Astrocyte (in vitro differentiated cells and primary cell): ENCODE data around the gene MED13L. TPM values are rescaled to one million over a fixed set of nuclear protein-coding genes. Genes with fewer than 3 reads are reported as not detected.

ENCODE experiments used
- DNase-seq: peaks from one replicate; pipeline ENCODE4 v3.0.0-alpha.2; 2010; ENCODE audit warnings: low read depth
- FAIRE-seq: peaks from 2 replicates; lab custom pipeline; 2011; peaks lifted over from hg19 to GRCh38; lab: Jason Lieb, UNC
- H2AFZ ChIP-seq: 2 replicates; pipeline ENCODE4 v1.6.0; 2012; ENCODE audit warnings: low read depth, low read length, inconsistent platforms
- H3K27ac ChIP-seq: 2 replicates; pipeline ENCODE4 v1.5.1; 2011; ENCODE audit warnings: low read depth, low read length, inconsistent platforms
- H3K27me3 ChIP-seq: 2 replicates; pipeline ENCODE4 v1.6.0; 2011; ENCODE audit warnings: low read length, inconsistent platforms; ENCODE audit not compliant: insufficient read depth
- H3K36me3 ChIP-seq: 2 replicates; pipeline ENCODE4 v1.5.1; 2011; ENCODE audit warnings: low read length, inconsistent platforms; ENCODE audit not compliant: insufficient read depth
- H3K4me1 ChIP-seq: 2 replicates; pipeline ENCODE4 v1.5.1; 2011; ENCODE audit warnings: low read length, inconsistent platforms; ENCODE audit not compliant: insufficient read depth
- H3K4me2 ChIP-seq: 2 replicates; pipeline ENCODE4 v1.6.0; 2012; ENCODE audit warnings: low read length, inconsistent platforms
- H3K4me3 ChIP-seq: 2 replicates; pipeline ENCODE4 v1.5.1; 2011; ENCODE audit warnings: low read depth, mild to moderate bottlenecking, low read length, inconsistent platforms; ENCODE audit not compliant: insufficient read depth
- H3K79me2 ChIP-seq: 2 replicates; pipeline ENCODE4 v1.6.0; 2012; ENCODE audit warnings: mild to moderate bottlenecking, low read length, inconsistent platforms; ENCODE audit not compliant: insufficient read depth
- H3K9ac ChIP-seq: 2 replicates; pipeline ENCODE4 v1.6.0; 2012; ENCODE audit warnings: mild to moderate bottlenecking, low read length, inconsistent platforms
- H3K9me3 ChIP-seq: 2 replicates; pipeline ENCODE4 v1.5.1; 2012; ENCODE audit warnings: low read depth, mild to moderate bottlenecking, low read length, inconsistent platforms; ENCODE audit not compliant: insufficient read depth
- H4K20me1 ChIP-seq: 2 replicates; pipeline ENCODE4 v1.6.0; 2012; ENCODE audit warnings: low read length, inconsistent platforms; ENCODE audit not compliant: insufficient read depth
- H3K27ac Mint-ChIP-seq: one replicate; pipeline ENCODE4 v1.8.0; 2021; ENCODE audit warnings: mild to moderate bottlenecking, mixed read lengths; ENCODE audit not compliant: unreplicated experiment
- H3K27me3 Mint-ChIP-seq: one replicate; pipeline ENCODE4 v1.8.0; 2021; ENCODE audit warnings: low read depth, mixed read lengths; ENCODE audit not compliant: unreplicated experiment
- H3K36me3 Mint-ChIP-seq: one replicate; pipeline ENCODE4 v1.8.0; 2021; ENCODE audit warnings: low read depth, mixed read lengths; ENCODE audit not compliant: unreplicated experiment
- H3K4me1 Mint-ChIP-seq: one replicate; pipeline ENCODE4 v1.8.0; 2021; ENCODE audit warnings: low read depth, mixed read lengths; ENCODE audit not compliant: unreplicated experiment
- H3K4me3 Mint-ChIP-seq: one replicate; pipeline ENCODE4 v1.8.0; 2021; ENCODE audit warnings: mild to moderate bottlenecking, moderate library complexity, mixed read lengths; ENCODE audit not compliant: unreplicated experiment
- H3K9me3 Mint-ChIP-seq: one replicate; pipeline ENCODE4 v1.8.0; 2021; ENCODE audit warnings: mild to moderate bottlenecking, mixed read lengths; ENCODE audit not compliant: unreplicated experiment
- EZH2 ChIP-seq: IDR thresholded peaks from 2 replicates; pipeline ENCODE4 v1.6.1; 2012; ENCODE audit warnings: mild to moderate bottlenecking, low read length, inconsistent platforms; ENCODE audit not compliant: insufficient read depth
- total RNA-seq: library from RNA; stranded (reverse); gene quantifications from 2 replicates; pipeline ENCODE4 v1.2.1, GENCODE V29; 2021
- TF ChIP-seq, protein P1 (sequence below): IDR thresholded peaks from 2 replicates; pipeline ENCODE4 v1.5.1; 2011; ENCODE audit warnings: low read depth, mild to moderate bottlenecking, inconsistent platforms, low read length, moderate library complexity; ENCODE audit not compliant: insufficient read depth

MED13L gene
- total RNA-seq, 1 donor from 2014 or later, result 153 TPM

DNA sequence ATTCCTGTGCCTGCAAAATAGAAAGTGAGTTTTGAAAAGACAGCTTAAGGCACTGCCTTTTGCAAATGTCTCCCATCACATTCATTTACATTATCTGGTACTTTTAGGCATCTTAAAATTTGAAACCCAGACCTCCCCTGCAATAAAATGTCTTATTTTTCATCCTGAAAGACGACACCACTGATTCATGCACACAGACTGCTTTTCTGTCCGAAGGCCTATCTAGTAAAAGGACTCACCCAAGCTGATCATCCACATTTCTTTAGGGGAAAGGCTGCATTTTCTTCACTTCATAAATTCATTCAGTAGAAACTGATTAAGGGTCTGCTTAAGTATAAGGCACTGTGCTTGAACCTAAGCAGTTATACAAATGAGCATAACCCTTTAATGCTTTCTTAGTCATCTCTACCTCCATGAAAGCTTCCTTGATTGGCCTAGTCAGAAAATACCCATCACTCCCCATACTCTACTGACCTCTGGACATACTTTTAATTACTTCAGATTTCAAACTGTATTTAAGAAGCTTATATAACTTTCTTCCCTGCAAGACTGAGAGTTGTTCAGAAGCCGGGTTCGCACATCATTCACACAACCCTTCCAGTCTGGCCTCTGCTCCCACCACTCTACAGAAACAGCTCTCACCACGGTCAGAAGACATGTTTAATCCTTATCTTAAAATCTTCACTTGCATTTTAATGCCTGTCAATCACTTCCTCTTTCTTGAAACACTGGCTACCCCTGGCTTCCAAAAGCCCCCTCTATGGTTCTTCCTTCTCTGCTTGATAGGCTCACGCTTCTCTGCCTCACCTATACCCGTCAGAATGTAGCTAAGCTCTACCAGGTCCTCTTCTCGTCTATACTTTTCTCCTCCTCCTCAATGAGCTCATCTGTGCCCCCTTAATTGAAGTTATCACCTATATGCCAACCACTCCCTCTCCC, 288.6 kb downstream of the MED13L start:
- Histone ChIP-seq H3K79me2 (peaks cover 41% of the 10 kb centered on the region), H3K4me3 (no peak overlapping the region), H3K27ac (no peak overlapping the region), H3K36me3 (peaks cover 25% of the 10 kb centered on the region), H3K4me1 (no peaks in the 10 kb centered on the region), H3K4me2 (no peak overlapping the region), H4K20me1 (peaks cover 60% of the 10 kb centered on the region), H3K27me3 (no peaks in the 10 kb centered on the region), H3K9me3 (no peaks in the 10 kb centered on the region), H3K9ac (no peak overlapping the region), H2AFZ (no peak overlapping the region)
- FAIRE-seq (no peak), DNase-seq (no peak)
- no peak overlapping the region for H3K4me3 Mint-ChIP-seq
- no peak overlapping the region for H3K27ac Mint-ChIP-seq
- no peaks in the 10 kb centered on the region for H3K9me3 Mint-ChIP-seq
- H3K4me1 Mint-ChIP-seq, result peaks cover 19% of the 10 kb centered on the region
- TF ChIP-seq, protein P1, sequence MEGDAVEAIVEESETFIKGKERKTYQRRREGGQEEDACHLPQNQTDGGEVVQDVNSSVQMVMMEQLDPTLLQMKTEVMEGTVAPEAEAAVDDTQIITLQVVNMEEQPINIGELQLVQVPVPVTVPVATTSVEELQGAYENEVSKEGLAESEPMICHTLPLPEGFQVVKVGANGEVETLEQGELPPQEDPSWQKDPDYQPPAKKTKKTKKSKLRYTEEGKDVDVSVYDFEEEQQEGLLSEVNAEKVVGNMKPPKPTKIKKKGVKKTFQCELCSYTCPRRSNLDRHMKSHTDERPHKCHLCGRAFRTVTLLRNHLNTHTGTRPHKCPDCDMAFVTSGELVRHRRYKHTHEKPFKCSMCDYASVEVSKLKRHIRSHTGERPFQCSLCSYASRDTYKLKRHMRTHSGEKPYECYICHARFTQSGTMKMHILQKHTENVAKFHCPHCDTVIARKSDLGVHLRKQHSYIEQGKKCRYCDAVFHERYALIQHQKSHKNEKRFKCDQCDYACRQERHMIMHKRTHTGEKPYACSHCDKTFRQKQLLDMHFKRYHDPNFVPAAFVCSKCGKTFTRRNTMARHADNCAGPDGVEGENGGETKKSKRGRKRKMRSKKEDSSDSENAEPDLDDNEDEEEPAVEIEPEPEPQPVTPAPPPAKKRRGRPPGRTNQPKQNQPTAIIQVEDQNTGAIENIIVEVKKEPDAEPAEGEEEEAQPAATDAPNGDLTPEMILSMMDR, result no peak
- no peak for TF ChIP-seq EZH2
- peaks cover 25% of the 10 kb centered on the region for H3K36me3 Mint-ChIP-seq
- no peaks in the 10 kb centered on the region for H3K27me3 Mint-ChIP-seq

- no peak for TF ChIP-seq EZH2
- TF ChIP-seq, protein P1, result no peak
- Histone ChIP-seq H3K79me2 (peaks cover 41% of the 10 kb centered on the region), H3K27ac (no peak overlapping the region), H3K4me1 (no peaks in the 10 kb centered on the region), H3K9ac (no peak overlapping the region), H3K27me3 (no peaks in the 10 kb centered on the region), H3K4me3 (no peak overlapping the region), H4K20me1 (peaks cover 57% of the 10 kb centered on the region), H3K4me2 (no peak overlapping the region), H2AFZ (no peak overlapping the region), H3K9me3 (no peaks in the 10 kb centered on the region), H3K36me3 (peaks cover 29% of the 10 kb centered on the region)
- FAIRE-seq (no peak), DNase-seq (no peak)
- H3K27me3 Mint-ChIP-seq, result no peaks in the 10 kb centered on the region
- no peak overlapping the region for H3K27ac Mint-ChIP-seq
- no peak overlapping the region for H3K4me3 Mint-ChIP-seq
- H3K36me3 Mint-ChIP-seq, result peaks cover 25% of the 10 kb centered on the region
- H3K9me3 Mint-ChIP-seq, result no peaks in the 10 kb centered on the region
- peaks cover 19% of the 10 kb centered on the region for H3K4me1 Mint-ChIP-seq
These were observed 289.3 kb downstream of the MED13L start for GRCh38 chr12:115988212-115988611.

GRCh38 chr12:115984616-115985015, 292.9 kb downstream of the MED13L start:
- peaks cover 41% of the 10 kb centered on the region for H4K20me1 ChIP-seq
- no peak overlapping the region for H3K27ac ChIP-seq
- TF ChIP-seq, protein P1, result no peak
- no peak for TF ChIP-seq EZH2
- H2AFZ ChIP-seq, result no peak overlapping the region
- Mint-ChIP-seq H3K27me3 (no peaks in the 10 kb centered on the region), H3K4me3 (no peak overlapping the region), H3K36me3 (peaks cover 15% of the 10 kb centered on the region), H3K27ac (no peak overlapping the region), H3K9me3 (no peaks in the 10 kb centered on the region), H3K4me1 (peaks cover 18% of the 10 kb centered on the region)
- FAIRE-seq, result no peak
- no peaks in the 10 kb centered on the region for H3K27me3 ChIP-seq
- peaks cover 26% of the 10 kb centered on the region for H3K36me3 ChIP-seq
- no peak overlapping the region for H3K9ac ChIP-seq
- peaks cover 32% of the 10 kb centered on the region for H3K79me2 ChIP-seq
- H3K4me1 ChIP-seq, result no peaks in the 10 kb centered on the region
- no peaks in the 10 kb centered on the region for H3K9me3 ChIP-seq
- H3K4me3 ChIP-seq, result no peak overlapping the region
- H3K4me2 ChIP-seq, result no peak overlapping the region
- no peak for DNase-seq
